Measurements from ENCODE around the gene AP2A2. TPM values are rescaled to one million over a fixed set of nuclear protein-coding genes. Genes with fewer than 3 reads are reported as not detected.

AP2A2 gene
- total and polyA plus RNA-seq, 8 donors: 40.0 to 60.2 (median 50.6) TPM

DNA sequence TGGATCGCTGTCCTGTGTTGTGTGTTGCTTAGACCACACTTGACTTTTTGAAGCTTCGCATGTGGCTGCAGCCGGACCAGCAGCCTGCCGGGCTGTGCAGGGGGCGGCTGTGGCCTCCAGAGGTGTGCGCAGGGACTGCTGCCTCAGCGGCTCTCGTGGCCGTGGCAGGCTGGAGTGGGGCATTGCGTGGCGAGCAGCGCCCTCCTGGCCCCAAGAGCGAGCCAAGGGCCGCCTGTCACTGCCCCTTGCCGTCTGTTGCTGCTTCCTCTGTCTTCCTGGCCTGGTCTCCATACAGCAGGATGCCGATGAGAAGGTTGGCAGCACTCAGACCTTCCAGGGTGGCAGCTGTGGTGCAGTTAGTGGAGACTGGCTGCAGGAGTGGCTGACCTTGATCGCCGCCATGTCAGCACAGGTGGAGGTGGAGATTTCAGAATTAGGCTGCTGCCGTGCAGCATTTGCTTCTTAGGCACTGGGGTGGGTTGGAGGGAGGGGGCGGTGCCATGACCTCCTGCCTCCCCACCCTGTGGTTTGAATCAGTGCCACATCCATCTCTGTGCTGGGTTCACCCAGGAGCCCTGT is 76.8 kb downstream of the AP2A2 start:
- Histone ChIP-seq H3K27me3 (no peaks in the 10 kb centered on the region), H3K9me3 (no peaks in the 10 kb centered on the region), H3K4me3 (no peak overlapping the region), H3K36me3 (peaks cover 0 to 12% (median 0%) of the 10 kb centered on the region in 3 donors), H3K27ac (no peak overlapping the region), H3K4me1 (peaks cover 6 to 12% (median 7%) of the 10 kb centered on the region in 3 donors)
- WGBS, 2 donors: 79 to 82% methylated on average over 20 of the region's 20 CpGs
- TF ChIP-seq, protein P1, sequence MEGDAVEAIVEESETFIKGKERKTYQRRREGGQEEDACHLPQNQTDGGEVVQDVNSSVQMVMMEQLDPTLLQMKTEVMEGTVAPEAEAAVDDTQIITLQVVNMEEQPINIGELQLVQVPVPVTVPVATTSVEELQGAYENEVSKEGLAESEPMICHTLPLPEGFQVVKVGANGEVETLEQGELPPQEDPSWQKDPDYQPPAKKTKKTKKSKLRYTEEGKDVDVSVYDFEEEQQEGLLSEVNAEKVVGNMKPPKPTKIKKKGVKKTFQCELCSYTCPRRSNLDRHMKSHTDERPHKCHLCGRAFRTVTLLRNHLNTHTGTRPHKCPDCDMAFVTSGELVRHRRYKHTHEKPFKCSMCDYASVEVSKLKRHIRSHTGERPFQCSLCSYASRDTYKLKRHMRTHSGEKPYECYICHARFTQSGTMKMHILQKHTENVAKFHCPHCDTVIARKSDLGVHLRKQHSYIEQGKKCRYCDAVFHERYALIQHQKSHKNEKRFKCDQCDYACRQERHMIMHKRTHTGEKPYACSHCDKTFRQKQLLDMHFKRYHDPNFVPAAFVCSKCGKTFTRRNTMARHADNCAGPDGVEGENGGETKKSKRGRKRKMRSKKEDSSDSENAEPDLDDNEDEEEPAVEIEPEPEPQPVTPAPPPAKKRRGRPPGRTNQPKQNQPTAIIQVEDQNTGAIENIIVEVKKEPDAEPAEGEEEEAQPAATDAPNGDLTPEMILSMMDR (IDR thresholded peaks at IDR 0.05): no peak
- DNase-seq: peak in 1 of 6 donors; percentile 38
- peak in 2 of 4 donors; percentile 20 to 29 for ATAC-seq
- FAIRE-seq: no peak
- intact Hi-C loops (cut with DNase I): no loop called here

DNA sequence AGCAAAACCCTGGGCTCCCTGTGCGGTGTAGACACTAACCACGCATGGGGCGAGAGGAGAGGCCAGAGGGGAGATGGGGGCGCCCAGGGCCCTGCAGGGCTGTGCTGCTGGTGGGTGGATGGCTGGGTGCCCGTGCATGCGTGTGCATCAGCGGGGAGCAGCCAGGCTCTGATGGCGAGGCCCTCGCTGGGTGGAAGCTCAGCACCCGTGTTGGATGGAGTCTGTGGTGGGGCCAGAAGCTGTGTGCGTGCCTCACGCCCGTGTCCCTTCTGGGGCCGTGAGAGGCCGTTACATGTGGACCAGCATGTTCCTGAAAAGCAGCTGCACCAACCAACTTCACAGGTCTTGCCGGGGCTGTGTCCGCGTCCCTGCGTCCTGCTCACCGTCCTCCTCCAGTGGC is 77.5 kb downstream of the AP2A2 start:
- Histone ChIP-seq H3K9me3 (no peaks in the 10 kb centered on the region), H3K27me3 (no peaks in the 10 kb centered on the region), H3K27ac (no peak overlapping the region), H3K36me3 (peaks cover 0 to 14% (median 0%) of the 10 kb centered on the region in 3 donors), H3K4me3 (no peak overlapping the region), H3K4me1 (peaks cover 6 to 12% (median 7%) of the 10 kb centered on the region in 3 donors)
- TF ChIP-seq, protein P1 (IDR thresholded peaks at IDR 0.05): no peak
- DNase-seq (peak in 1 of 6 donors; percentile 52), FAIRE-seq (no peak), ATAC-seq (no peak)
- intact Hi-C loops (cut with DNase I): no loop called here
- 89 to 93% methylated on average over 20 of the region's 20 CpGs for WGBS, 2 donors

DNA sequence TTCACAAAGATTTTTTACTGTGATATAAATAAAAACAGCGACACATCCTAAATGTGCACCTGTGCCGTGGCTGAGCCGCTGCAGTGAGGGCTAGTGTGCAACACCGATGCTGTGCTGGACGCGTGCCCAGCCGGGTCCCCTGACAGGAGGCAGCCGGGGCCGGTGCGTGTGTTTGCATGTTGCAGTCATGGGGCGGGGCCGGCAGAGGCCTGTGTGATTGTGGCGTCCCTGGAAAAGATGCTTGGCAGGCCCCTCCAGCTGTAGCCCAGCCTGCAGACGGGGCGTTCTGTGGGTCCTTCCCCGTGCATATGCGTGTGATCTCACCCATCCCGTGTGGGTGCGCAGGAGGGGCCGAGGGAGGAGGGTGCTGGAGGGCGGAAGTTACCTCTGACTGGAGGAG is 80.3 kb downstream of the AP2A2 start:
- Histone ChIP-seq H3K9me3 (no peaks in the 10 kb centered on the region), H3K4me3 (no peak overlapping the region), H3K27me3 (no peaks in the 10 kb centered on the region), H3K27ac (peak overlapping the region in 2 of 4 donors; percentile 36 to 61), H3K4me1 (peaks cover 6 to 12% (median 7%) of the 10 kb centered on the region in 3 donors), H3K36me3 (peaks cover 3 to 26% (median 4%) of the 10 kb centered on the region in 3 donors)
- WGBS, 2 donors: 40 to 56% methylated on average over 21 of the region's 21 CpGs
- intact Hi-C loops (cut with DNase I): no loop called here
- DNase-seq: peak; percentile 58 to 93 (median 84)
- ATAC-seq: peak; percentile 30 to 68 (median 54)
- no peak for FAIRE-seq
- TF ChIP-seq, protein P1 (IDR thresholded peaks at IDR 0.05): no peak

DNA sequence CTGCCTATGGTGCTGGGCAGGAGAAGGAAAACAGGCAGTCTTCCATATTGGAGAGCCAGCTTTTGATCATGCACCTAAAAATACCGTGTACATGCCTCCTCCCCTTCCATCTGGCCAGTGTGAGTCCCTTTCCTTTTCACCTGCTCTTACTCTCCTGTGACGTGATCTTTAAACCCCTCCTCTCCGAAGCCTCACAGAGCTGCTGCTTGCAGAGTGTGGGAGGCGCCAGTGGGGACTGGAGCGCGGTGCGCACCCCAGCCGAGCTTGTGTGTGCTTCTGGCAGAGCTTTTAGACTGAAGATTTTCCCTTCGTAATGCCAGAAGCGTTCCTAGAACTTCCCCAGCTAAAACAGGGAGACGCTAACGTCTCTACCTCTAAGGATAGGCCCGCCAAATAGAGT is 81.1 kb downstream of the AP2A2 start:
- Histone ChIP-seq H3K27me3 (no peaks in the 10 kb centered on the region), H3K9me3 (no peaks in the 10 kb centered on the region), H3K36me3 (peaks cover 3 to 27% (median 4%) of the 10 kb centered on the region in 3 donors), H3K27ac (peak overlapping the region in 3 of 4 donors; percentile 36 to 61 (median 52)), H3K4me3 (no peak overlapping the region), H3K4me1 (peaks cover 12 to 19% (median 14%) of the 10 kb centered on the region in 3 donors)
- intact Hi-C loops (cut with DNase I): no loop called here
- FAIRE-seq (no peak), DNase-seq (peak in 5 of 6 donors; percentile 72 to 88 (median 78)), ATAC-seq (peak; percentile 62 to 82 (median 76))
- 55 to 64% methylated on average over 13 of the region's 13 CpGs for WGBS, 2 donors
- TF ChIP-seq, protein P1 (IDR thresholded peaks at IDR 0.05): no peak

DNA sequence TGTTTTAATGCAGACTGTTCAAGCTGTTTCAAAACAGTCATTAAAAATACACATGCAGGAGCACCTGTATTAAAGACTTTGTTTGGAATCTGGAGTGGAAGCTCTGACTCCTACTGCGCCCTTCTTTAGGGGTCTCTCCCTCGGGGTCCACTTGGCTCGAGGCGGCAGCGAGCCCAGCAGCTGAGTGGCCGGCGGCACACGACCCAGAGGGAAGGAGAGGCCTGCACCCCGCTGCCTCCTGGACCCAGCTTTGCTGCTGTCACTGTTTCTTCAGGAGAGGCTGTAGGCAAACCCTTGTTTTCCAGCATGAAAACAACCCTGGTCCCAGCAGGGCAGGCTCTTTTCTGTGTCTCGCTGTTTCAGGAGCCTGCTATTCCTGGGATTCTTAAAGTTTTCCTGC is 81.6 kb downstream of the AP2A2 start:
- TF ChIP-seq, protein P1 (IDR thresholded peaks at IDR 0.05): no peak
- Histone ChIP-seq H3K4me1 (peaks cover 18 to 24% (median 19%) of the 10 kb centered on the region in 3 donors), H3K36me3 (peaks cover 3 to 26% (median 4%) of the 10 kb centered on the region in 3 donors), H3K27ac (peak overlapping the region in 3 of 4 donors; percentile 2 to 52 (median 36)), H3K9me3 (no peaks in the 10 kb centered on the region), H3K27me3 (no peaks in the 10 kb centered on the region), H3K4me3 (no peak overlapping the region)
- WGBS, 2 donors: 83 to 93% methylated on average over 10 of the region's 10 CpGs
- peak in 2 of 6 donors; percentile 29 to 33 for DNase-seq
- ATAC-seq: no peak
- intact Hi-C loops (cut with DNase I): no loop called here
- FAIRE-seq: no peak

Data from pancreas (tissue), 10 donors.